ENCODE data around the gene MGAT3. TPM values are rescaled to one million over a fixed set of nuclear protein-coding genes. Genes with fewer than 3 reads are reported as not detected.

MGAT3 gene
- total and polyA plus RNA-seq, 2 of the 13 experiments (the other 11 are each of a cell fraction or from before 2014, with no cell fraction given), result 0.11 to 0.15 TPM

DNA sequence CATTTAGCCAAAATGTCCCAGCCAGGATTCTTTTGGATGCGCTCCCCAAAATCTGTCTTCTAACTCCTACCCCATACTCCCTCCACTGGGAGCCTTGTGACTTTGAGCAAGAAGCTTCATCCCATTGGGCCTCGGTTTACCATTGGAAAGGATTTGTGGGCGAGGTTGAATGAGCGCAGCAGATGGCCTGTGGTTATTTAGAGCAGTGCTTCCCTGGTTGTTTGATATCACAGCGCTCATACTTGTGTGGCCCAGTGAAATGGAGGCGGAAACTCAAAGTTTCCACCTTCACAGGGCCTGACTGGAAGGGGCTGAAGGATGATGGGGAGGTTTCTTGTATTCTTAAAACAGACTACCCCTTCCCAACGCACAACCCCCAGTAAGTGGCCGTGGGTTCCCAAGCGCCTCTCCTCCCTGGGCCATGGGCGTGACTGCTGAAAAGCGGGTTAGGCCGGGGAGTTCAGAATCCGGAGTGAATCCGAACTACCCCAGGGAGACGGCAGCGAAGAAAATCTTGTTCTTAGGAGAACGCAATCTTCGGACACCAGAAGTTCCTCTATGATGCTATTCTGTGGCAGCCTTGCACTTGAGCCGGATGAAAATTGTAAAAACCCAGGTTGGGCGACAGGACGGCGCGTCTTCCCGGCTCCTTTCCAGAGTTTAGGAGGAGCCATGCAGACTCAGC is 62.3 kb downstream of the MGAT3 start (continued):
- TF ChIP-seq, protein P1, sequence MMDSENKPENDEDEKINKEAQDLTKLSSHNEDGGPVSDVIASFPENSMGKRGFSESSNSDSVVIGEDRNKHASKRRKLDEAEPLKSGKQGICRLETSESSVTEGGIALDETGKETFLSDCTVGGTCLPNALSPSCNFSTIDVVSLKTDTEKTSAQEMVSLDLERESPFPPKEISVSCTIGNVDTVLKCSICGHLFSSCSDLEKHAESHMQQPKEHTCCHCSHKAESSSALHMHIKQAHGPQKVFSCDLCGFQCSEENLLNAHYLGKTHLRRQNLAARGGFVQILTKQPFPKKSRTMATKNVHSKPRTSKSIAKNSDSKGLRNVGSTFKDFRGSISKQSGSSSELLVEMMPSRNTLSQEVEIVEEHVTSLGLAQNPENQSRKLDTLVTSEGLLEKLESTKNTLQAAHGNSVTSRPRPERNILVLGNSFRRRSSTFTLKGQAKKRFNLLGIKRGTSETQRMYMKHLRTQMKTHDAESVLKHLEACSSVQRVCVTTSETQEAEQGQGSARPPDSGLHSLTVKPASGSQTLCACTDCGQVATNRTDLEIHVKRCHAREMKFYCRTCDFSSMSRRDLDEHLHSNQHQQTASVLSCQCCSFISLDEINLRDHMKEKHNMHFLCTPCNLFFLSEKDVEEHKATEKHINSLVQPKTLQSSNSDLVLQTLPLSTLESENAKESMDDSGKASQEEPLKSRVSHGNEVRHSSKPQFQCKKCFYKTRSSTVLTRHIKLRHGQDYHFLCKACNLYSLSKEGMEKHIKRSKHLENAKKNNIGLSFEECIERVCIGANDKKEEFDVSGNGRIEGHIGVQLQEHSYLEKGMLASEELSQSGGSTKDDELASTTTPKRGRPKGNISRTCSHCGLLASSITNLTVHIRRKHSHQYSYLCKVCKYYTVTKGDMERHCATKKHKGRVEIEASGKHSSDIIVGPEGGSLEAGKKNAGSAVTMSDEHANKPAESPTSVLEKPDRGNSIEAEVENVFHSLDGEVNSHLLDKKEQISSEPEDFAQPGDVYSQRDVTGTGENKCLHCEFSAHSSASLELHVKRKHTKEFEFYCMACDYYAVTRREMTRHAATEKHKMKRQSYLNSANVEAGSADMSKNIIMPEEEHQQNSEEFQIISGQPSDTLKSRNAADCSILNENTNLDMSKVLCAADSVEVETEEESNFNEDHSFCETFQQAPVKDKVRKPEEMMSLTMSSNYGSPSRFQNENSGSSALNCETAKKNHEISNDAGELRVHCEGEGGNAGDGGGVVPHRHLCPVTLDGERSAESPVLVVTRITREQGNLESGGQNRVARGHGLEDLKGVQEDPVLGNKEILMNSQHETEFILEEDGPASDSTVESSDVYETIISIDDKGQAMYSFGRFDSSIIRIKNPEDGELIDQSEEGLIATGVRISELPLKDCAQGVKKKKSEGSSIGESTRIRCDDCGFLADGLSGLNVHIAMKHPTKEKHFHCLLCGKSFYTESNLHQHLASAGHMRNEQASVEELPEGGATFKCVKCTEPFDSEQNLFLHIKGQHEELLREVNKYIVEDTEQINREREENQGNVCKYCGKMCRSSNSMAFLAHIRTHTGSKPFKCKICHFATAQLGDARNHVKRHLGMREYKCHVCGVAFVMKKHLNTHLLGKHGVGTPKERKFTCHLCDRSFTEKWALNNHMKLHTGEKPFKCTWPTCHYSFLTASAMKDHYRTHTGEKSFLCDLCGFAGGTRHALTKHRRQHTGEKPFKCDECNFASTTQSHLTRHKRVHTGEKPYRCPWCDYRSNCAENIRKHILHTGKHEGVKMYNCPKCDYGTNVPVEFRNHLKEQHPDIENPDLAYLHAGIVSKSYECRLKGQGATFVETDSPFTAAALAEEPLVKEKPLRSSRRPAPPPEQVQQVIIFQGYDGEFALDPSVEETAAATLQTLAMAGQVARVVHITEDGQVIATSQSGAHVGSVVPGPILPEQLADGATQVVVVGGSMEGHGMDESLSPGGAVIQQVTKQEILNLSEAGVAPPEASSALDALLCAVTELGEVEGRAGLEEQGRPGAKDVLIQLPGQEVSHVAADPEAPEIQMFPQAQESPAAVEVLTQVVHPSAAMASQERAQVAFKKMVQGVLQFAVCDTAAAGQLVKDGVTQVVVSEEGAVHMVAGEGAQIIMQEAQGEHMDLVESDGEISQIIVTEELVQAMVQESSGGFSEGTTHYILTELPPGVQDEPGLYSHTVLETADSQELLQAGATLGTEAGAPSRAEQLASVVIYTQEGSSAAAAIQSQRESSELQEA (CRISPR knock-in tag; IDR thresholded peaks at IDR 0.05; ENCODE audit: not compliant biosample characterization), result no peak
- TF ChIP-seq, protein P2, sequence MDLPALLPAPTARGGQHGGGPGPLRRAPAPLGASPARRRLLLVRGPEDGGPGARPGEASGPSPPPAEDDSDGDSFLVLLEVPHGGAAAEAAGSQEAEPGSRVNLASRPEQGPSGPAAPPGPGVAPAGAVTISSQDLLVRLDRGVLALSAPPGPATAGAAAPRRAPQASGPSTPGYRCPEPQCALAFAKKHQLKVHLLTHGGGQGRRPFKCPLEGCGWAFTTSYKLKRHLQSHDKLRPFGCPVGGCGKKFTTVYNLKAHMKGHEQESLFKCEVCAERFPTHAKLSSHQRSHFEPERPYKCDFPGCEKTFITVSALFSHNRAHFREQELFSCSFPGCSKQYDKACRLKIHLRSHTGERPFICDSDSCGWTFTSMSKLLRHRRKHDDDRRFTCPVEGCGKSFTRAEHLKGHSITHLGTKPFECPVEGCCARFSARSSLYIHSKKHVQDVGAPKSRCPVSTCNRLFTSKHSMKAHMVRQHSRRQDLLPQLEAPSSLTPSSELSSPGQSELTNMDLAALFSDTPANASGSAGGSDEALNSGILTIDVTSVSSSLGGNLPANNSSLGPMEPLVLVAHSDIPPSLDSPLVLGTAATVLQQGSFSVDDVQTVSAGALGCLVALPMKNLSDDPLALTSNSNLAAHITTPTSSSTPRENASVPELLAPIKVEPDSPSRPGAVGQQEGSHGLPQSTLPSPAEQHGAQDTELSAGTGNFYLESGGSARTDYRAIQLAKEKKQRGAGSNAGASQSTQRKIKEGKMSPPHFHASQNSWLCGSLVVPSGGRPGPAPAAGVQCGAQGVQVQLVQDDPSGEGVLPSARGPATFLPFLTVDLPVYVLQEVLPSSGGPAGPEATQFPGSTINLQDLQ (CRISPR knock-in tag; IDR thresholded peaks at IDR 0.05), result no peak
- TF ChIP-seq, protein P3, sequence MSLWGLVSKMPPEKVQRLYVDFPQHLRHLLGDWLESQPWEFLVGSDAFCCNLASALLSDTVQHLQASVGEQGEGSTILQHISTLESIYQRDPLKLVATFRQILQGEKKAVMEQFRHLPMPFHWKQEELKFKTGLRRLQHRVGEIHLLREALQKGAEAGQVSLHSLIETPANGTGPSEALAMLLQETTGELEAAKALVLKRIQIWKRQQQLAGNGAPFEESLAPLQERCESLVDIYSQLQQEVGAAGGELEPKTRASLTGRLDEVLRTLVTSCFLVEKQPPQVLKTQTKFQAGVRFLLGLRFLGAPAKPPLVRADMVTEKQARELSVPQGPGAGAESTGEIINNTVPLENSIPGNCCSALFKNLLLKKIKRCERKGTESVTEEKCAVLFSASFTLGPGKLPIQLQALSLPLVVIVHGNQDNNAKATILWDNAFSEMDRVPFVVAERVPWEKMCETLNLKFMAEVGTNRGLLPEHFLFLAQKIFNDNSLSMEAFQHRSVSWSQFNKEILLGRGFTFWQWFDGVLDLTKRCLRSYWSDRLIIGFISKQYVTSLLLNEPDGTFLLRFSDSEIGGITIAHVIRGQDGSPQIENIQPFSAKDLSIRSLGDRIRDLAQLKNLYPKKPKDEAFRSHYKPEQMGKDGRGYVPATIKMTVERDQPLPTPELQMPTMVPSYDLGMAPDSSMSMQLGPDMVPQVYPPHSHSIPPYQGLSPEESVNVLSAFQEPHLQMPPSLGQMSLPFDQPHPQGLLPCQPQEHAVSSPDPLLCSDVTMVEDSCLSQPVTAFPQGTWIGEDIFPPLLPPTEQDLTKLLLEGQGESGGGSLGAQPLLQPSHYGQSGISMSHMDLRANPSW (CRISPR knock-in tag; IDR thresholded peaks at IDR 0.05; ENCODE audit: borderline replicate concordance), result no peak
- no peak; the same call in 1 of the 2 replicates for TF ChIP-seq ZFX (CRISPR knock-in tag; IDR thresholded peaks at IDR 0.05; ENCODE audit: low read depth)
- TF ChIP-seq ZNF816 (CRISPR knock-in tag; IDR thresholded peaks at IDR 0.05; ENCODE audit: borderline replicate concordance), result no peak
- no peak for TF ChIP-seq ZNF720 (CRISPR knock-in tag; IDR thresholded peaks at IDR 0.05)
- TF ChIP-seq BORCS8-MEF2B (CRISPR knock-in tag; IDR thresholded peaks at IDR 0.05), result no peak
- peak; percentile 7; the same call in 1 of the 2 replicates for TF ChIP-seq ZNF766 (CRISPR knock-in tag; IDR thresholded peaks at IDR 0.05; ENCODE audit: borderline replicate concordance)
- TF ChIP-seq RBM22 (optimal IDR thresholded peaks at IDR 0.05; ENCODE audit: low read length), result no peak
- no peak for TF ChIP-seq ZNF124 (CRISPR knock-in tag; IDR thresholded peaks at IDR 0.05)
- TF ChIP-seq, protein P4, sequence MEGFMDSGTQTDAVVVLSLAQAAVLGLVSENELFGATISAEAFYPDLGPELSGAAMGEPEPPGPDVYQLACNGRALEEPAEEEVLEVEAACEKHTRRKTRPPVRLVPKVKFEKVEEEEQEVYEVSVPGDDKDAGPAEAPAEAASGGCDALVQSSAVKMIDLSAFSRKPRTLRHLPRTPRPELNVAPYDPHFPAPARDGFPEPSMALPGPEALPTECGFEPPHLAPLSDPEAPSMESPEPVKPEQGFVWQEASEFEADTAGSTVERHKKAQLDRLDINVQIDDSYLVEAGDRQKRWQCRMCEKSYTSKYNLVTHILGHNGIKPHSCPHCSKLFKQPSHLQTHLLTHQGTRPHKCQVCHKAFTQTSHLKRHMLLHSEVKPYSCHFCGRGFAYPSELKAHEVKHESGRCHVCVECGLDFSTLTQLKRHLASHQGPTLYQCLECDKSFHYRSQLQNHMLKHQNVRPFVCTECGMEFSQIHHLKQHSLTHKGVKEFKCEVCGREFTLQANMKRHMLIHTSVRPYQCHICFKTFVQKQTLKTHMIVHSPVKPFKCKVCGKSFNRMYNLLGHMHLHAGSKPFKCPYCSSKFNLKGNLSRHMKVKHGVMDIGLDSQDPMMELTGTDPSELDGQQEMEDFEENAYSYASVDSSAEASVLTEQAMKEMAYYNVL (CRISPR knock-in tag; IDR thresholded peaks at IDR 0.05; ENCODE audit: borderline replicate concordance), result no peak
- no peak for TF ChIP-seq ZFP36 (IDR thresholded peaks at IDR 0.05; ENCODE audit: borderline replicate concordance, low read depth, low read length, partially characterized antibody)
